ENCODE measurements around the gene EPGN. TPM values are rescaled to one million over a fixed set of nuclear protein-coding genes. Genes with fewer than 3 reads are reported as not detected.

EPGN gene
- total RNA-seq, 4 donors from 2014 or later, result 1.6 TPM; not detected in 3

DNA sequence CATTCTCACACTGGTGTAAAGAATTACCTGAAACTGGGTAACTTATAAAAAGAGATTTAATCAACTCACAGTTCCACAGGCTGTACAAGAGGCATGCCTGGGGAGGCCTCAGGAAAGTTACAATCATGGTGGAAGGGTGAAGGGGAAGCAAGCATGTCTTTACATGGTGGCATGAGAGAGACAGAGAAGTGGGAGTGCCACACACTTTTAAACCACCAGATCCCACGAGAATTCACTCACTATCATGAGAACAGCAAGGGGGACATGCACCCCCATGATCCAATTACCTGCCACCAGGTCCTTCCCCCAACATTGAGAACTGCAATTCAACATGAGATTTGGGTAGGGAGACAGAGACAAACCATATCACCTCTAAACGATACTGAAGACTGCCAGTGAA, 23.0 kb downstream of the EPGN start:
- H3K9me3 ChIP-seq, result no peaks in the 10 kb centered on the region
- H3K4me3 ChIP-seq, result no peak overlapping the region
- H3K27me3 ChIP-seq, result no peaks in the 10 kb centered on the region
- 75 to 83% methylated on average over 2 of the region's 2 CpGs for WGBS, 2 donors (ENCODE audit: low coverage in 1 of 2)
- no peaks in the 10 kb centered on the region for H3K4me1 ChIP-seq
- TF ChIP-seq, protein P1, sequence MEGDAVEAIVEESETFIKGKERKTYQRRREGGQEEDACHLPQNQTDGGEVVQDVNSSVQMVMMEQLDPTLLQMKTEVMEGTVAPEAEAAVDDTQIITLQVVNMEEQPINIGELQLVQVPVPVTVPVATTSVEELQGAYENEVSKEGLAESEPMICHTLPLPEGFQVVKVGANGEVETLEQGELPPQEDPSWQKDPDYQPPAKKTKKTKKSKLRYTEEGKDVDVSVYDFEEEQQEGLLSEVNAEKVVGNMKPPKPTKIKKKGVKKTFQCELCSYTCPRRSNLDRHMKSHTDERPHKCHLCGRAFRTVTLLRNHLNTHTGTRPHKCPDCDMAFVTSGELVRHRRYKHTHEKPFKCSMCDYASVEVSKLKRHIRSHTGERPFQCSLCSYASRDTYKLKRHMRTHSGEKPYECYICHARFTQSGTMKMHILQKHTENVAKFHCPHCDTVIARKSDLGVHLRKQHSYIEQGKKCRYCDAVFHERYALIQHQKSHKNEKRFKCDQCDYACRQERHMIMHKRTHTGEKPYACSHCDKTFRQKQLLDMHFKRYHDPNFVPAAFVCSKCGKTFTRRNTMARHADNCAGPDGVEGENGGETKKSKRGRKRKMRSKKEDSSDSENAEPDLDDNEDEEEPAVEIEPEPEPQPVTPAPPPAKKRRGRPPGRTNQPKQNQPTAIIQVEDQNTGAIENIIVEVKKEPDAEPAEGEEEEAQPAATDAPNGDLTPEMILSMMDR (IDR thresholded peaks at IDR 0.05), result no peak
- TF ChIP-seq EP300 (IDR thresholded peaks at IDR 0.05), result no peak
- TF ChIP-seq POLR2AphosphoS5 (IDR thresholded peaks at IDR 0.05), result no peak
- TF ChIP-seq POLR2A (IDR thresholded peaks at IDR 0.05), result no peak
- H3K36me3 ChIP-seq, result no peaks in the 10 kb centered on the region
- no peak for ATAC-seq
- no peak overlapping the region for H3K27ac ChIP-seq

DNA sequence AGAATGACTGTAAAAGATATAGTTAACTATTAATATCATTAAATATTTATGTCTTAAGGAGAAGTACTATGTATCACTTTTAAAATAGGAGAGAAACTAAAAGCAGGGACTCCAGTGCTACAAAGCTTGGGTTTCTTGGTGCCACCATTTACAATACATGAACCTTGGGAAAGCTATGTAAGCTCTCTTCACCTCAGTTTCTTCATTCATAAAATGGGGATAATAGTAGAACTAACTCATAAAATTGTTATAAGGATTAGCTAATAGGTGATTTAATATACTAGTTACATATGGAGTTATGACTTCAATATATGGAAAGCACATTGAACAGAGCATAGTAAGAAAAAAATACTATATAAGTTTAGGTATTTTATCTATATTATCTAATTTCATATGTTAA, 23.7 kb downstream of the EPGN start:
- no peak for TF ChIP-seq POLR2AphosphoS5 (IDR thresholded peaks at IDR 0.05)
- ATAC-seq, result no peak
- H3K4me1 ChIP-seq, result no peaks in the 10 kb centered on the region

GRCh38 chr4:74334636-74335035, 26.4 kb downstream of the EPGN start:
- Histone ChIP-seq H3K4me1 (no peaks in the 10 kb centered on the region), H3K9me3 (no peaks in the 10 kb centered on the region), H3K27ac (no peak overlapping the region), H3K27me3 (no peaks in the 10 kb centered on the region), H3K36me3 (no peaks in the 10 kb centered on the region), H3K4me3 (no peak overlapping the region)
- no peak for ATAC-seq
- 96 to 100% methylated on average over 1 to 7 of the region's 7 CpGs for WGBS, 2 donors (ENCODE audit: low coverage in 1 of 2)
- TF ChIP-seq EP300 (IDR thresholded peaks at IDR 0.05), result no peak
- TF ChIP-seq, protein P1 (IDR thresholded peaks at IDR 0.05), result no peak
- TF ChIP-seq POLR2A (IDR thresholded peaks at IDR 0.05), result no peak
- no peak for TF ChIP-seq POLR2AphosphoS5 (IDR thresholded peaks at IDR 0.05)

More for the DNA sequence above, 23.7 kb downstream of the EPGN start:
- H3K4me3 ChIP-seq, result no peak overlapping the region
- no peaks in the 10 kb centered on the region for H3K36me3 ChIP-seq
- H3K27ac ChIP-seq, result no peak overlapping the region
- no peaks in the 10 kb centered on the region for H3K27me3 ChIP-seq
- H3K9me3 ChIP-seq, result no peaks in the 10 kb centered on the region

- Histone ChIP-seq H3K4me3 (no peak overlapping the region), H3K27me3 (no peaks in the 10 kb centered on the region), H3K9me3 (no peaks in the 10 kb centered on the region), H3K27ac (no peak overlapping the region), H3K4me1 (no peaks in the 10 kb centered on the region), H3K36me3 (no peaks in the 10 kb centered on the region)
- 76 to 82% methylated on average over 4 to 5 of the region's 5 CpGs for WGBS, 2 donors (ENCODE audit: low coverage in 1 of 2)
- no peak for TF ChIP-seq EP300 (IDR thresholded peaks at IDR 0.05)
- TF ChIP-seq, protein P1 (IDR thresholded peaks at IDR 0.05), result no peak
- TF ChIP-seq POLR2A (IDR thresholded peaks at IDR 0.05), result no peak
- TF ChIP-seq POLR2AphosphoS5 (IDR thresholded peaks at IDR 0.05), result no peak
- no peak for ATAC-seq
Observed at GRCh38 chr4:74335341-74336021, 27.2 kb downstream of the EPGN start.

- H3K36me3 ChIP-seq, result no peaks in the 10 kb centered on the region
- peaks cover 0 to 4% (median 0%) of the 10 kb centered on the region in 3 donors for H3K9me3 ChIP-seq
- no peak overlapping the region for H3K27ac ChIP-seq
- H3K4me1 ChIP-seq, result no peaks in the 10 kb centered on the region
- TF ChIP-seq EP300 (IDR thresholded peaks at IDR 0.05) (no peak), POLR2AphosphoS5 (IDR thresholded peaks at IDR 0.05) (no peak), POLR2A (IDR thresholded peaks at IDR 0.05) (no peak)
- TF ChIP-seq, protein P1 (IDR thresholded peaks at IDR 0.05), result no peak
- 77 to 89% methylated on average over 4 of the region's 4 CpGs for WGBS, 2 donors (ENCODE audit: low coverage in 1 of 2)
- no peak overlapping the region for H3K4me3 ChIP-seq
- H3K27me3 ChIP-seq, result no peaks in the 10 kb centered on the region
- no peak for ATAC-seq
Observed at GRCh38 chr4:74338792-74339333, 30.6 kb downstream of the EPGN start.

Measured in gastroesophageal sphincter (tissue), 4 donors.